Pons (tissue), 1 donor: ENCODE data around the gene SYCP2.
"Not testable (repeated sequence)": the region's sequence is repeated elsewhere in the genome, so short reads cannot be mapped to it uniquely, and the experiment has no call there.

Source experiments
- DNase-seq: peaks from one replicate; pipeline ENCODE4 v3.0.0-alpha.2; 2016; ENCODE audit warnings: low spot score

SYCP2 gene

DNA sequence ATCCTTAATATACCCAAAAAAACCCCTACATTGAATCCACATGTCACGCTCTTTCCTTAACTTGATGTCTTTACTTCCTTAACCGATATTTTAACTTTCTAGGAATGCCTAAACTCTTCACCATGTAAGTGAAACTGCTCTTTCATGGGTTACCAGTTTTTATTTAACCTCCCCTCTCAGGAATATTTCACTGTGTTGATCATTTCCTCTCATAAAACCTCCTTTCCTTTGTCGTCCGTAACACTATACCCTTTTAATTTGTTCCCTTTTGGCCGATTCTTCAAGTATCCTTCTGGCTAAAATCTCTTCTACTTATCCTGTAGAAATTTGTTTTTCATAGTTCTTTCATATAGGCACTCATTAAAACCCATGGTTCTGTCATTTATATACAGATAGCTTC lies 24.6 kb downstream of the SYCP2 start:
- no peak for DNase-seq

DNA sequence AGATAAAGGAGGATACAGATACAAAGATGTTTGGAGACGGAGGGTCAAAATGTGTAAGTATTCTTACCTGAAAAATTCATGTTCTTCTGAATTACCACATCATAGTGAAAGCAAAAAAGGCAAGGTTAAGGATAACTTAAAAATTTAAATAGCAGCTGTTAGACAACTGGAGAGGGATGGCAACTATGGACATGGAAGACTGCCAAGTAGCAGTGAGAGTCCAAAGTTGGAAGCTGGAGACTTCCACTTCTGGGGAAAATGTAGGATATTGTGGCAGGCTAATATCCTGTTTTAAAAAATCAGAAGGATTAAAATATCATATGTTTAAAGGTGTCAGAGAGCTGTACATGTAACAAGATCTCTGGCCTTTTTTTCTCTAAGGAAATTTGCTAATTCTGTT lies 29.8 kb downstream of the SYCP2 start:
- DNase-seq: no peak

DNA sequence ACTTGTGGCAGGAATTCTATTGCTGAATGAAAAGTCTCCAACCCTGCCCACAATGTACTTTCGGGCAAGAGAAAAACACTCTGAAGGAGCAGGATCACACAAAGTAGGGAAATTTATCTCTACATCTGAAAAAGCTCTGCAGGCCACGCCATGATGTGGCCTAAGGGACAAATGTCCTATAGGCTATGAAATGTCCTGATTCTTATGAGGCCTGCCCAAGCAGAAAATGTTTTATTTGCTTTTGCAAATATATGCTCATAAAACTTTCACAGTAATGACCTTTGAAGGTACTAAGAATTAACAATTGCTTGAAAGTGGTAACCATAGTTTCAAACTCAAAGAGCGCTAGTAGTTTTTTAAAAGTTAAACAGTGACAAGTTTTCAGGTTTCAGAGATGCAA lies 31.0 kb downstream of the SYCP2 start:
- no peak for DNase-seq

DNA sequence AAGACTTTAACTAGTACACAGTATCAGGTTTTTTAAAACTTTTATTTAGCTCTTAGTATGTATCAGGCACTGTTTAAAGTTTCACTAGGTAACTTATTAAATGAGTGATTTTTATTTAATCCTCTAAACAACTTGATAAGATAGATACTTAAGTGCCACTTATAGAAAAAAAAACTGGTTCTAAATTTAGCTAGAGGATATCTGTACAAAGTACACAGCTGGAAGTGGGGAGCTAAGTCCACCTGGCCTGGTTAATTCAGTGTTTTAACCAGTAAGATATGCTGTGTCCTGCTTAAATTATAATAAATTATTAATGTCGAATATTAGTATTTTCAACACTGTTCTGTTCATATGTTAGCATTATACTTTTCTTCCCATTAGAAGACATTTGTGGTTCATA lies 37.5 kb downstream of the SYCP2 start:
- DNase-seq: no peak

DNA sequence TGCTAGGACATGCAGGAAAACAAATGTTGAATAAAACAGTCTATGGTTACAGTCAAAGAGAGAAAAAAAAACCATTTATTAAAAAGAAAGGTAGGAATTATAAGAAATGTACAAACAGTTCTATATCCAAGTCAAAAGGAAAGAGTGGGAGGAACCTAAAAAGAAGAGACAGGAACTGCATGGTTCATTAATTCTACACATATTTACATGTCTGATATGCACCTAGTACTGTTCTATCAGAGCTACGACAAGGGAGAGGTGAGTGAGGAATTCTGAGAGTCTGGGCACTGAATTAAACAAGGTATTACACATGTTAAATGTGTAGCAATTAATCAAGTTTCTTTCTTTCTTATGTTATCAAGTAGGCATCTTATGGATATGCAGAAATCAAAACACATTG lies 41.9 kb downstream of the SYCP2 start:
- no peak for DNase-seq

DNA sequence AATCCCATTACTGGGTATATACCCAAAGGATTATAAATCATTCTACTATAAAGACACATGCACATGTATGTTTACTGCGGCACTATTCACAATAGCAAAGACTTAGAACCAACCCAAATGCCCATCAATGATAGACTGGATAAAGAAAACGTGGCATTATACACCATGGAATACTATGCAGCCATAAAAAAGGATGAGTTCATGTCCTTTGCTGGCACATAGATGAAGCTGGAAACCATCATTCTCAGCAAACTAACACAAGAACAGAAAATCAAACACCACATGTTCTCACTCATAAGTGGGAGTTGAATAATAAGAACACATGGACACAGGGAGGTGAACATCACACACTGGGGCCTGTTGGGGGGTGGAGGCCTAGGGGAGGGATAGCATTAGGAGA lies 43.4 kb downstream of the SYCP2 start:
- not testable (repeated sequence) for DNase-seq

DNA sequence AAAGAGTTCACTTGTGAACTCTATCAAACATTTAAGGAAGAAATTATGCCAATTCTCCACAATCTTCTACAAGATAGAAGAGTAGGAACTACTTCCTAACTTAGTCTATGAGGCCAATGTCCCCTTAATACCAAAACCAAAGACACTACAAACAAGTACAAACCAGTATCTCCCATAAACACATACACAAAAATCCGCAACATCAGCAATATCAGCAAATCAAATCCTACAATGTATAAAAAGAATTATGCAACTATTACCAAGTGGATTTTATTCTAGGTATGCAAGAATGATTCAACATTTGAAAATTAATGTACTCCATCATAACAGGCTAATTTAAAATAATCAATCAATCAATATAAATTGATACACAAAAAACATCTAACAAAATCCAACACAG lies 45.4 kb downstream of the SYCP2 start:
- no peak for DNase-seq

DNA sequence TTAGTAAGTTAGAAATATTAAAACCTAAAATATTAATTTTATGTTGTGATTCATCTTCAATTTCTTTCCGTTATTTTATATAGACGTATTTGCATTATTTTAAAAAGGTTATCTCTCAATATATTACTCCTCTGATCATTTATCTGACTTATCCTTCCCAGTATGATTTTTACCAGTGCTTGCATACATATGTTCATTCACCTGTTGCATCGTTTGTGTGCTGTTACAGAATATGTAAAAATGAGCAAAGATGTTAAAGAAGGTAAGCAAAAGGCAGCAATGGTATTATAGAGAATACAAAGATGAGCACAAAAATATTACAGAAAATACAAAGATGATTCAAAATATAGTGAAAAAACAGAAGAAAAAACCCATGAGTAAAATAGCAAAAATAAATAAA lies 48.9 kb downstream of the SYCP2 start:
- no peak for DNase-seq

DNA sequence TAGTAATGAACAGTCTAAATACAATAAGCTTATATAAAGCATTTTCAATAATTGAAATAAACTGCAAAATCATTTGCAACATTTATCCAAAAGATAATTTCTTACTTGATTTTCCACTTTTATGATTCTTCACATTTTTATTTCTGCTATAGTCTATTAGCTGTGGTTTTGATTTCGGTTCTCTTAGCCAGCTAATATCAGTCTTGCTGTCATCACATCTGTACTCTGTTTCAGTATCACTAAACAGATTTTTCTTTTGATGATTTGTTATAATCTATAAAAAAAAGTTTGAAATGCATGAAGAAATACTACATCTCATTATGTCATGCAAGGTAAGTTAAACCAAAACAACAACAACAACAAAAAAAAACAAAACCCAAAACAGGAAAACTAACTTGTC lies 53.2 kb downstream of the SYCP2 start:
- no peak for DNase-seq

DNA sequence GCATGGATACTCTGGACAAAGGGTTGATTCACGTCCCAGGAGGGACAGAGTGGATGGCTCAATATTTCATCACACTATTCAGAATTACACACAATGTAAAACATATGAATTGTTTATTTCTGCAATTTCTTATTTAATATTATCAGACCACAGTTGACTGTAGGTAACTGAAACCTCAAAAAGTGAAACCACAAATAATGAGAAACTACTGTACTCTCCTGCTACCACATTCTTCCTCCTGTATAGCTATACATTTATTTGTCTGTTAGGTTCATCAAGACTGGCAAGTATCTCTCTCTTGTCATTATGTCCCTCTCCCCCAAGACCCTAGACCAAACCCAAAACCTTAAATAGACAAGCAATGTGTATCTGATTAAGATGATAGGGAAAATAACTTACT lies 60.0 kb downstream of the SYCP2 start:
- no peak for DNase-seq

DNA sequence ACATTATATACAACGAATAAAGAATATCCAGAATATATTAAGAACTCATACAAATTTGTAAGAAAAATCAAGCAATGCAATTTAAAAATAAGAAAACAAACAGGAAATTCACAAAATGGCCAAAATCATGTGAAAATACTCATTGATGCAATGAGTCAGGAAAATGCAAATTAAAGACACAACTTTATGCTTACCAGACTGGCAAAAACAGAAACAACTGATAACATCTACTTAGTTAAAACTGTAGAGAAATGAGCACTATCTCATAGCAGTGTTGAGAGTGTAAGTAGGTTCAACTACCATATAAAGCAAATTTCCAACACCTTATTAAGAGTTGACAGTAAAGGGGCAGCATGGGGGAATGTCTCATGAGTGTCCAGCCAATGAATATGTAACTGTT lies 62.3 kb downstream of the SYCP2 start:
- DNase-seq: no peak

DNA sequence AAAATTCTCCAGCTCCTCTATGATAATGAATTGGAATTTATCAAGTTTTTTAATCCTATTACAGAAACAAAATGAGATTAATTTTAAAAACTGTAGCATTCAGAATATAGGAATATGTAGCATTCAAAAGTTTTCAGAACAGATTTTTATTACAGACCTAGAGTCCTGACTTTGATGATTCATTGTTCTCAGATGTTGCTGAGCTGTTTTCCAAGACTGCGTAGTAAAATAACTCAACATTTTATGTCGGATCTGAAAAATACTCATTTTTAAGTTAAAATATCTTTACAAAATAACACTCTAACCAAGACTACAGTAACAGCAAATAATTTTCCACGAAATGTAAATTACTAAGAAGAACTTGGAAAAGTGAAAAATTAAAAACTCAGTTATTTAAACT lies 67.1 kb downstream of the SYCP2 start:
- no peak for DNase-seq

DNA sequence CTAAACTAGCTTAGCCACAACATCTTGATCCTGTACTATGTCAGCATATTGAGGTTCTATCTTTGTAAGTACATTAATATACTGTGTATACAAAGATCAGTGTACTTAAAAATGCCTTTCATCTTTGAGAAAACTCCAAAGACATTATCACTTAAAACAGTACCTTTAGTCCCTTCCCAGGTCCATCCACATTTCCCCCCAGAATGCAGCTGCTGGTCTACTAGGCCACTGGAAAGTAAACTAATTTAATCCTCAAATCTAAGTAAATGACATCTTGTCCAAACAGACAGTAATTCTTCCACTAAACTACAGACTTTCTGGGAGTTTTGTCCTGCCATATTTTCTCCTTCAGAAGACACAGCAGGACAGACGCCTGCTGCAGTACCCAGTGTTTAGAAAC lies 68.7 kb downstream of the SYCP2 start:
- DNase-seq: no peak

DNA sequence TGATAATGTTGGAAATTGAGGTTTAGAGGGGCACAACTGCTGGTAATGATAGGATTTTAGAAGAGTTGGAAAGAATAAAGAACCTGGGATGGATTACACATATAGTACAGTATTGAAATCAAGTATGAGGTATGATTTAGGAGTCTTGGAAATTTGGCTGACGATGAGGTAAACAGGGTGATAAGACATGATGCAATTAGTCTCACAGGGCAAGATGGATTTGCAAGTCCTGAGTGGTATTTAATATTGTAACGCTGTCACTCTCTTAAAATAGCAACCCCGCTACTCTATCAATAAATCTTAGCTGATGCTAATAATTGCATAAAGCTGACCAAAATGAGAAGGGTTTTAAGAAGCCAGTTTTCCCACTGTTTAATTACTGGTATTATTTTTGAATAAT lies 70.4 kb downstream of the SYCP2 start:
- no peak for DNase-seq

DNA sequence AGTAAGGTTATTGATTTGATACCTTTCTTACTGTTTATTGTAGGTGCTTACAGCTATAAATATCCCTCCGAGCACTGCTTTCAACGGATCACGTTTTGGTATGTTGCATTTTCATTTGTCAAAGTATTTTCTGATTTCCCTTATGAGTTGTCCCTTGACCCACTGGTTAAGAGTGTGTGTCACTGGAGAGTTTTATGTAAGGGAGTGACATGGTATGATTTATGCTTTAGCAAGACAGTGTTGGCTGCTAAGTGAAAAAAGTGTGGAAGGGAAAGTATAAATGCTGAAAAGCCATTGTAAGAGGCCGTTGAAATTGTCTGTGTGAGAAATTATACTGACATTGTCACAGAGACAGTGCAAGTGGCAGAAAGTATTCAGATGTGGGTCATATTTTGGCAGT lies 72.0 kb downstream of the SYCP2 start:
- no peak for DNase-seq

DNA sequence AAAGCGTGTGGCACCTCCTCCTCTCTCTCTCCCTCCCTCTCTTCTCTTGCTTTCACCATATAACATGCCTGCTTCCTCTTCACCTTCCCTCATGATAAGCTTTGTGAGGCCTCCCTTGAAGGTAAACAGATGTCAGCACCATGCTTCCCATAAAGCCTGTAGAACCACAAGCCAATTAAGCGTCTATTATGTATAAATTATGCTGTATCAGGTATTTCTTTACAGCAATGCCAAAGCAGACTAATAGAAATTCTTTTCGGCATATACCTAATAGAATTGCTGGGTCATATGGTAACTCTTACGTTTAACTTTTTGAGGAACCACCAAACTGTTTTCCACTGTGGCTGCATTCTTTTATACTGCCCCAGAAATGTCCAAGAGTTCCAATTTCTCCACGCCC lies 75.0 kb downstream of the SYCP2 start:
- DNase-seq: no peak

DNA sequence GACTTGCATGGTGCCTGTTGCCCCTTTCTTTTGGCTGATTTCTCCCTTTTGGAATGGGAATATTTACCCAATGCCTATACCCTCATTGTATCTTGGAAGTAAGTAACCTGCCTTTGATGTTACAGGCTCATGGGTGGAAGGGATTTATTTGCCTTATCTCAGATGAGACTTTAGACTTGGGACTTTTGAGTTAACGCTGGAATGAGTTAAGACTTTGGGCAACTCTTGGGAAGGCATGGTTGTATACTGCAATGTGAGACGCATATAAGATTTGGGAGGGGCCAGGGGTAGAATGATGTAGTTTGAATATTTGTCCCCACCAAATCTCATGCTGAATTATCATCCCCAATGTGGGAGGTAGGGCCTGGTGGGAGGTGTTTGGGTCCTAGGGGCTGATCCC lies 75.5 kb downstream of the SYCP2 start:
- no peak for DNase-seq

DNA sequence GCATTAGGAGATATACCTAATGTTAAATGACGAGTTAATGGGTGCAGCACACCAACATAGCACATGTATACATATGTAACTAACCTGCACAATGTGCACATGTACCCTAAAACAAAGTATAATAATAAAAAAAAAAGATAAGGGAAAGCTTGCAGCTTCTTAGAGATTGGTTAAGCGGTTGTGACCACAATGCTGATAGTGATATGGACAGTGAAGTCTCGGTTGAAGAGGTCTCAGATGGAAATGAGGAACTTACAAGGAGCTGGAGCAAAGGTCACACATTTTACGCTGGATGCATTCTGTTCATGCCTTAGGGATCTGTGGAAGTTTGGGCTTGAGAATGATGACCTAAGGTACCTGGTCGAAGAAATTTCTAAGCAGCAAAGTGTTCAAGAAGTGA lies 76.5 kb downstream of the SYCP2 start:
- not testable (repeated sequence) for DNase-seq

DNA sequence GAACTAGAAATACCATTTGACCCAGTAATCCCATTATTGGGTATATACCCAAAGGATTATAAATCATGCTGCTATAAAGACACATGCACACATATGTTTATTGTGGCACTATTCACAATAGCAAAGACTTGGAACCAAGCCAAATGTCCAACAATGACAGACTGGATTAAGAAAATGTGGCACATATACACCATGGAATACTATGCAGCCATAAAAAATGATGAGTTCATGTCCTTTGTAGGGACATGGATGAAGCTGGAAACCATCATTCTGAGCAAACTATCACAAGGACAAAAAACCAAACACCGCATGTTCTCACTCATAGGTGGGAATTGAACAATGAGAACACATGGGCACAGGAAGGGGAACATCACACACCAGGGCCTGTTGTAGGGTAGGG lies 76.9 kb downstream of the SYCP2 start:
- not testable (repeated sequence) for DNase-seq

DNA sequence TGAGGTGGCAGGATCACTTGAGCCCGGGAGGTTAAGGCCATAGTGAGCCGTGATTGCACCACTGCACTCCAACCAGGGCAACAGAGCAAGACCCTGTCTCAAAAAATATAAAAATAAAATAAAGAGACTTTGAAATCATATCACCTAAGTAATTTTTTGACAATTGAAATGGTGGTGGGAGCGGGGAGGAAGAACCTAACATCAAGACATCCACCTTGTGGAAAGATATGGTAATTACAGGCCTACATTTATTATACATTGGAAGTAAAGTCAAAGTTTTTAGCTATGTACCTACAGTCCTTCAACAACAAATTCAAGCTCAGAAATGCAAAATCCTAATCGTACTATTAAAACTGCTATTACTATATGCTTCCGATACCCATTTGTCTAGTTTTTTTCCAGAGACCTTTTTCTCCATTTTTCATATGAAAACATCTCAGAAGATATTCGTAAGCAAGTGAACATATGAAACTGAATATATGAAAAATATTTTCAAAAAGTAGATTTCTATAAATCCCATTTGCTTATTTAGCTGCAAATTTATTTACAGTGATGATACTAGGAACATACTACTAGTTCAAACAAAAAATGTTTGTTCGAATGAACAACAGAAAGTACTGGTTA lies 83.3 kb downstream of the SYCP2 start:
- DNase-seq: peak; percentile 42

DNA sequence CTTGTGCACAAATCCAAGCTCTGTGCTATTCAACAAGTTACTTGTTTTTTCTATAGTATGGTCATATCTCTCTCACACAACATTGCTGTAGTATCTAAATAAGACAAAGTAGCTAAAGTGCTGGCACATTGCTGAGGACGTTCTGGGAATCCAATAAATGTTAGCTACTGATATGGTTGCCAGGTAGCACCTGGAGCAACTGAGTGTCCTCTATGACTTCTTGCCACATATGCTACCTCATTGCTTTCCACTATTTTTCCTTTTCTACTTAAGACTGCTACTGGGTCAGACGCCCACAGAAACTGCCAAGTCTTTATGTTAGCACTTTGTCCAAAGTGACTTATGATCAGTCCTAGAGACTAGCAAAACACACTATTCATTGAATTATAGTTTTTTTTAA lies 85.3 kb downstream of the SYCP2 start:
- DNase-seq: no peak

DNA sequence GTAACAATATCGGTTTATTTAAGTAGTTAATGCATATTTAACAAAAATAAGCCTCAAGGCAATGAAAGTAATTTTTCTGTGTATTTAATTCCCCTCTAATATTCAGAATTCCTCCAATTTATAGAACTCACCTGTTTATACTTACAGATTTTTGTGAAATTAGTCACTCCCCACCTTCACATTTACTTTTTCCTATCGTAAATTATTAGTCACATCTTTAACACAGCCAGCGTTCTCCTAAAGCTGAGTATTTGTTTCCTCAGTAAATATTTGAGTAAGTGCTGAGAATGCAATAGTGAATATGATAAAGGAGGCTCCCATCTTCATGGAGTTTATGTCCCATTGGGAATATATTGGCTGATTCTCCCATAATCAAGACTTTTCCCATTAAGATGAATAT lies 88.0 kb downstream of the SYCP2 start:
- DNase-seq: no peak

DNA sequence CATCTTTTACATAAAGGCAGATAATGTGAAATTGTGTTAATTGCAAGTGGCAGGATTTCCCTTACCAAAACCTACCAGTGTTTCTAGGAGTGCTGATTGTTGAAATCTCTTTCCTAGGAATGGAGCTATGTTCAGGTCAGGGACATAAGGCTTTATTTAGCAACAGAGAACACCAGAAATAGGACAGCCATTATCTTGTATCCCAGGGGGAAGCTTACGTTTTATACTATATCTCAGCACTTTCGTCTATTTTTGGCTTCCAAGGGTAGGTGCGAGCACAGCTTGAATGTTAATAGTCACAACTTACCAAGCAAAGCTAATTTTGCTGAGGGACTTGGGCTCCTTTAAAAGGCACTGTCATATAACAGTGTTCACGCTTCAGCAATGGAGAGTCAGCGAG lies 94.0 kb downstream of the SYCP2 start:
- DNase-seq: no peak

DNA sequence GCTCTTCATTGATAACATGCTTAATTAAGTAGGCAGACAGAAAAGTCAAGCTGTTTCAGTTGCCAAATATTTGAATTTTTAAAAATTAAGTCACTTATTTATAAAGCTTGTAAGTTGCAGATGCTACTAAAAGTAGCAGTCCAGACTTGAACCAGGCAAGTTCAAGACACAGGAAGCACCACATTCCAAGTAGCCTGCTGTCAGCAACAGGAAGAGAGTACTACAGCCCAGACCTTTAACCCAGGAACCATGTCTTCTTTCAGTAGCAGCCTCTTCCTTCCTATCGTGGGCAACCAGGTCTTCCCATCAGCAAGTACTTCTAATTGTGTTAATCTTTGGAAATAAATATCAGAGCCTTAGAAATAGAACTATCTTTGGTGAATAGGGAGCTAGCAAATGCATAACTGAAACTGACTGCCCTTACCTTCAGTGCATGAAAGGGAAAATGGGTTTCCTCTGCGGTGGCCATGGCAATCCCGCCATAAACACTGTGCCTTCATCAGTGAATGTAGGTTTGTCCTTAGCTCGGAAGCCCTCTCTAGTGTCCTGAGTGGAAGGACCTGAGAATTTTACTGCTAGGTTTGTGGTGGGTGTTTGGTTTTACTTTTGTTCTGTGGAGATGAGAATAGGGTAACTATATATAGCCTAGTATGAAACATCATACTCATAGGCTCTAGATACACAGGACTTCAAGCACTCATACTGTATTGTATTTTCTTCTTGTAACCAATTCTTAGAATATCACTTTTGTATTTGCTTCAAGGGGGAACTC lies 95.6 kb downstream of the SYCP2 start:
- no peak for DNase-seq
